Measurements from ENCODE around the gene NOC4L.

DNA sequence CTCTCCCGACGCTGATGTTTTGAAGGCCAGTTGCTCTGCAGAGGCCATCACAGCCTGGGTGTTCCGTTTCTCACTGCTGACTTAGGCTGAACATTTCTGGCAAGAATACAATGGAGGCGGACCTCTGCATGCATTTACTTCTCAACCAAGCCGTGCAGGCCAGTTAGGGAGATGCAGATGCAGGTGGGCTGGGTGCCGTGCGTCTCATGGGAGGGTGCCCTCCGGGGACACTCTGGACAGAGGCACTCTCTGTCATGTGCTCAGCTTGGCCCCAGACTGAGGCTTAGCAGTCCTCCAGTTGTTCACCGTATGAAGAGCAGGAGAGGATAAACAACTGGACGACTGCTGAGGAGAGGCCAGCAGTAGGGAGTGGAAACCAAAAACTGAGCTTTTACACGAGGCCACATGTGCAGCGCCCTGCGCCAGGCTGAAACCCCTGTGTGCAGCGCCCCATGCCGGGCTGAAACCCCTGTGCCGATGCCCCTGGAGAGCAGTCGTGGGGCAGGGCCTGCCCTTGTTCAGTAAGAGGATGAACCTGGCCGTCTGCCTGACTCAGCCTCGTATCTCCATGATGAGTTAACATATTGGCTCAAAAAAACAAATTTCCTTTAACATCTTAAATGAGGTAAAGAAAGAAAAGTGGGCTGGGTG is 32.5 kb upstream of the NOC4L start:
- TF ChIP-seq, protein P1, sequence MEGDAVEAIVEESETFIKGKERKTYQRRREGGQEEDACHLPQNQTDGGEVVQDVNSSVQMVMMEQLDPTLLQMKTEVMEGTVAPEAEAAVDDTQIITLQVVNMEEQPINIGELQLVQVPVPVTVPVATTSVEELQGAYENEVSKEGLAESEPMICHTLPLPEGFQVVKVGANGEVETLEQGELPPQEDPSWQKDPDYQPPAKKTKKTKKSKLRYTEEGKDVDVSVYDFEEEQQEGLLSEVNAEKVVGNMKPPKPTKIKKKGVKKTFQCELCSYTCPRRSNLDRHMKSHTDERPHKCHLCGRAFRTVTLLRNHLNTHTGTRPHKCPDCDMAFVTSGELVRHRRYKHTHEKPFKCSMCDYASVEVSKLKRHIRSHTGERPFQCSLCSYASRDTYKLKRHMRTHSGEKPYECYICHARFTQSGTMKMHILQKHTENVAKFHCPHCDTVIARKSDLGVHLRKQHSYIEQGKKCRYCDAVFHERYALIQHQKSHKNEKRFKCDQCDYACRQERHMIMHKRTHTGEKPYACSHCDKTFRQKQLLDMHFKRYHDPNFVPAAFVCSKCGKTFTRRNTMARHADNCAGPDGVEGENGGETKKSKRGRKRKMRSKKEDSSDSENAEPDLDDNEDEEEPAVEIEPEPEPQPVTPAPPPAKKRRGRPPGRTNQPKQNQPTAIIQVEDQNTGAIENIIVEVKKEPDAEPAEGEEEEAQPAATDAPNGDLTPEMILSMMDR (IDR thresholded peaks at IDR 0.05): no peak
- no peak for TF ChIP-seq POLR2A (IDR thresholded peaks at IDR 0.05)
